NCI-H82 treated with DMSO at 0.1 percent for 48 hours (cell line): ENCODE results near the gene DDX41.

ENCODE experiments used
- DNase-seq: peaks from one replicate; lab custom pipeline; 2025; ENCODE audit not compliant: unreplicated experiment; lab: John Stamatoyannopoulos, UW

The DDX41 gene

GRCh38 chr5:177469750-177470525 is 46.8 kb downstream of the DDX41 start:
- DNase-seq, result no peak

GRCh38 chr5:177468685-177469628 is 47.8 kb downstream of the DDX41 start:
- DNase-seq, result no peak

- no peak for DNase-seq
These were observed 48.5 kb downstream of the DDX41 start for GRCh38 chr5:177468329-177468684.

GRCh38 chr5:177467436-177467835 is 49.3 kb downstream of the DDX41 start:
- no peak for DNase-seq

GRCh38 chr5:177466861-177467260 is 49.9 kb downstream of the DDX41 start:
- DNase-seq, result no peak

- no peak for DNase-seq
These were observed 51.7 kb downstream of the DDX41 start for GRCh38 chr5:177465044-177465443.

GRCh38 chr5:177462021-177462670 is 54.6 kb downstream of the DDX41 start:
- no peak for DNase-seq
